Smooth muscle cell (in vitro differentiated cells): Measurements from ENCODE around the gene ZNF777. TPM values are rescaled to one million over a fixed set of nuclear protein-coding genes. Genes with fewer than 3 reads are reported as not detected.
"Not testable (repeated sequence)": the region's sequence is repeated elsewhere in the genome, so short reads cannot be mapped to it uniquely, and the experiment has no call there.

Experiments
- DNase-seq: peaks from one replicate; lab custom pipeline; 2025; ENCODE audit not compliant: unreplicated experiment; lab: John Stamatoyannopoulos, UW
- H2AFZ ChIP-seq: fragments of 200-600 bp; sonication (generic); 2 replicates; pipeline ENCODE4 v1.6.0; 2016; ENCODE audit warnings: antibody characterized with exemption, low read depth, mild to moderate bottlenecking
- H3F3A ChIP-seq: fragments of 200-600 bp; sonication (generic); 2 replicates; pipeline ENCODE4 v1.6.0; 2017; ENCODE audit warnings: antibody characterized with exemption, low read depth
- H3K27ac ChIP-seq: fragments of 200-600 bp; sonication (generic); 2 replicates; pipeline ENCODE4 v1.5.1; 2016; ENCODE audit warnings: low read depth, mild to moderate bottlenecking
- H3K27me3 ChIP-seq: fragments of 200-600 bp; sonication (generic); 2 replicates; pipeline ENCODE4 v1.6.1; 2016; ENCODE audit warnings: low read depth, mild to moderate bottlenecking
- H3K36me3 ChIP-seq: fragments of 200-600 bp; sonication (generic); 2 replicates; pipeline ENCODE4 v1.5.1; 2016; ENCODE audit warnings: low read depth
- H3K4me1 ChIP-seq: fragments of 200-600 bp; sonication (generic); 2 replicates; pipeline ENCODE4 v1.5.1; 2016; ENCODE audit warnings: low read depth
- H3K4me2 ChIP-seq: fragments of 200-600 bp; sonication (generic); 2 replicates; pipeline ENCODE4 v1.6.0; 2016; ENCODE audit warnings: mild to moderate bottlenecking
- H3K4me3 ChIP-seq: fragments of 200-600 bp; sonication (generic); 2 replicates; pipeline ENCODE4 v1.5.1; 2016; ENCODE audit warnings: mild to moderate bottlenecking
- H3K79me2 ChIP-seq: fragments of 200-600 bp; sonication (generic); 2 replicates; pipeline ENCODE4 v1.6.0; 2016; ENCODE audit warnings: low read depth, mild to moderate bottlenecking
- H3K9ac ChIP-seq: fragments of 200-600 bp; sonication (generic); 2 replicates; pipeline ENCODE4 v1.6.0; 2016; ENCODE audit warnings: low read depth
- H3K9me3 ChIP-seq: fragments of 200-600 bp; sonication (generic); replicated peaks from 2 replicates; pipeline ENCODE4 v1.5.1; 2016; ENCODE audit warnings: low read depth
- H4K20me1 ChIP-seq: fragments of 200-600 bp; sonication (generic); 2 replicates; pipeline ENCODE4 v1.6.0; 2016; ENCODE audit warnings: low read depth
- CTCF ChIP-seq: fragments of 200-600 bp; sonication (generic); IDR thresholded peaks from 2 replicates; pipeline ENCODE4 v1.5.1; 2017; ENCODE audit warnings: borderline replicate concordance, mild to moderate bottlenecking, antibody characterized with exemption; ENCODE audit not compliant: insufficient read depth, poor library complexity, severe bottlenecking
- WGBS: methylation state at CpG from one replicate; pipeline ENCODE4 v1.1.7; 2016; ENCODE audit warnings: low lambda C conversion rate; 5-methylcytosine and 5-hydroxymethylcytosine counted together
- polyA plus RNA-seq: library from polyadenylated mRNA; unstranded; fragments of >200 nt; fragmentation: Nextera tagmentation; extraction: Ambion mirVana; gene quantifications from 2 replicates; pipeline ENCODE4 v1.2.1, GENCODE V29; 2016
- total RNA-seq: library from RNA; depleted of rRNA; stranded (reverse); fragments of >200 nt; gene quantifications from 2 replicates; pipeline ENCODE4 v1.2.3, GENCODE V29; 2014

The ZNF777 gene
- total and polyA plus RNA-seq, 2 experiments from 2014 or later: 7.8 to 14.9 TPM

- Histone ChIP-seq H3K4me1 (no peaks in the 10 kb centered on the region), H3K4me3 (no peak overlapping the region), H2AFZ (no peak overlapping the region), H3K27me3 (no peaks in the 10 kb centered on the region), H3K79me2 (no peaks in the 10 kb centered on the region), H3K9me3 (no peaks in the 10 kb centered on the region), H3K9ac (no peak overlapping the region), H4K20me1 (no peaks in the 10 kb centered on the region), H3K36me3 (no peaks in the 10 kb centered on the region), H3K4me2 (no peak overlapping the region), H3F3A (no peaks in the 10 kb centered on the region), H3K27ac (no peak overlapping the region)
- DNase-seq: no peak
- TF ChIP-seq CTCF: no peak
- WGBS: 90% methylated on average over 14 of the region's 14 CpGs
These were observed 63.3 kb downstream of the ZNF777 start for GRCh38 chr7:149397470-149398043.

GRCh38 chr7:149388550-149389335 is 72.1 kb downstream of the ZNF777 start:
- not testable (repeated sequence) for H3K9ac ChIP-seq, DNase-seq, H3K79me2 ChIP-seq, H3K4me2 ChIP-seq, H4K20me1 ChIP-seq, H3F3A ChIP-seq, H3K4me1 ChIP-seq, H2AFZ ChIP-seq, H3K36me3 ChIP-seq, H3K27me3 ChIP-seq, H3K27ac ChIP-seq, H3K4me3 ChIP-seq, H3K9me3 ChIP-seq
- WGBS: 77% methylated on average over 6 of the region's 6 CpGs

- H2AFZ ChIP-seq, H4K20me1 ChIP-seq, H3K9me3 ChIP-seq, H3F3A ChIP-seq, H3K27ac ChIP-seq, H3K27me3 ChIP-seq, H3K9ac ChIP-seq, H3K4me2 ChIP-seq, H3K4me3 ChIP-seq, DNase-seq, H3K36me3 ChIP-seq, H3K79me2 ChIP-seq, H3K4me1 ChIP-seq: not testable (repeated sequence)
- 70% methylated on average over 4 of the region's 4 CpGs for WGBS
These were observed 74.3 kb downstream of the ZNF777 start for GRCh38 chr7:149386514-149386913.

- H3K36me3 ChIP-seq: no peaks in the 10 kb centered on the region
- H3K4me3 ChIP-seq: no peak overlapping the region
- TF ChIP-seq CTCF: no peak
- H3K4me2 ChIP-seq: no peak overlapping the region
- H3K79me2 ChIP-seq: no peaks in the 10 kb centered on the region
- no peaks in the 10 kb centered on the region for H3K27me3 ChIP-seq
- no peaks in the 10 kb centered on the region for H4K20me1 ChIP-seq
- H3F3A ChIP-seq: no peaks in the 10 kb centered on the region
- no peak overlapping the region for H3K9ac ChIP-seq
- no peaks in the 10 kb centered on the region for H3K4me1 ChIP-seq
- peaks cover 4% of the 10 kb centered on the region for H3K9me3 ChIP-seq
- WGBS: 87% methylated on average over 9 of the region's 9 CpGs
- DNase-seq: no peak
- H3K27ac ChIP-seq: no peak overlapping the region
- H2AFZ ChIP-seq: no peak overlapping the region
These were observed 75.5 kb downstream of the ZNF777 start for GRCh38 chr7:149385195-149385950.

Other genes with a start within 250 kb of the ZNF777 start
- gene ZNF212, start 221.4 kb downstream of the ZNF777 start, total RNA-seq: 3.8 and 7.7 TPM in 2 replicates
- 4.6 and 11.8 TPM in 2 replicates for gene ZNF212, start 221.4 kb downstream of the ZNF777 start, polyA plus RNA-seq
- gene ZNF783, start 198.9 kb downstream of the ZNF777 start, total RNA-seq: 7.2 and 9.8 TPM in 2 replicates
- gene ZNF783, start 198.9 kb downstream of the ZNF777 start, polyA plus RNA-seq: 8.1 and 9.5 TPM in 2 replicates
- 13.7 and 14.2 TPM in 2 replicates for gene ZNF746, start 36.7 kb upstream of the ZNF777 start, total RNA-seq
- 16.7 and 17.2 TPM in 2 replicates for gene ZNF746, start 36.7 kb upstream of the ZNF777 start, polyA plus RNA-seq